Right lobe of liver (tissue), 6 donors: ENCODE data around the gene ANP32B. TPM values are rescaled to one million over a fixed set of nuclear protein-coding genes. Genes with fewer than 3 reads are reported as not detected.

ENCODE experiments used
- ATAC-seq, 4 donors: fragments of 200-7000 bp; cut with Tn5 transposase; one replicate each; pipeline ENCODE4 v1.9.1; 2020; ENCODE audit warnings: mild to moderate bottlenecking in 4 of 4, moderate library complexity in 4 of 4
- DNase-seq, 3 donors: peaks; one replicate each; pipeline ENCODE4 v3.0.0-alpha.2; 2020
- H3K27ac ChIP-seq, 3 donors: fragments of 200-600 bp; one replicate each; pipeline ENCODE4 v1.8.0; 2022
- H3K27me3 ChIP-seq, 2 donors: fragments of 200-600 bp; one replicate each; pipeline ENCODE4 v1.8.0; 2022
- H3K36me3 ChIP-seq, 4 donors: fragments of 200-600 bp; sonication (generic) in 1 of 4; one replicate each; pipeline versions ENCODE4 v1.5.1 to v1.8.0; 2017 to 2022; ENCODE audit warnings: control low read depth in 1 of 4
- H3K4me1 ChIP-seq, 4 donors: fragments of 200-600 bp; sonication (generic) in 1 of 4; one replicate each; pipeline versions ENCODE4 v1.5.1 to v1.8.0; 2017 to 2022; ENCODE audit warnings: control low read depth in 1 of 4
- H3K4me3 ChIP-seq, 3 donors: fragments of 200-600 bp; one replicate each; pipeline ENCODE4 v1.8.0; 2022
- H3K9me3 ChIP-seq, 4 donors: fragments of 200-600 bp; sonication (generic) in 1 of 4; one replicate each; pipeline versions ENCODE4 v1.5.1 to v1.8.0; 2017 to 2022; ENCODE audit warnings: control low read depth in 1 of 4
- CTCF ChIP-seq, 4 donors: fragments of 200-600 bp in 3 of 4; fragments of 450-650 bp in 1 of 4; IDR thresholded peaks; one replicate each; pipeline versions ENCODE4 v1.5.1 to v1.8.0; 2016 to 2022; ENCODE audit warnings: antibody characterized with exemption in 4 of 4, mild to moderate bottlenecking in 2 of 4
- POLR2A ChIP-seq: fragments of 450-650 bp; IDR thresholded peaks from one replicate; pipeline ENCODE4 v1.6.1; 2017; ENCODE audit warnings: antibody characterized with exemption, mild to moderate bottlenecking
- WGBS: methylation state at CpG from one replicate; pipeline ENCODE4 v1.1.6; 2018; ENCODE audit warnings: low coverage, low lambda C conversion rate; ENCODE audit not compliant: insufficient coverage; ENCODE audit errors: missing lambda C conversion rate; 5-methylcytosine and 5-hydroxymethylcytosine counted together
- intact Hi-C, 2 donors: fragments of 100-400 bp; cut with DNase I; formaldehyde crosslinking; loops; one replicate each; pipeline versions ENCODE4 v1.11.2 to v1.14.1; 2022
- total RNA-seq, 6 experiments: library from RNA; depleted of rRNA in 2 of 6; stranded (reverse); fragments of >200 nt in 2 of 6; fragmentation: NEBNext Ultra II Directional in 3 of 6; extraction: Animal tissue kit (Norgen Biotek cat#: 25700) in 3 of 6; gene quantifications; one replicate each; pipeline versions ENCODE4 v1.1.0 to v1.2.4, GENCODE V29; 2016 to 2023
- donor health status: DM: no; HTN: yes; CAD: no.
- donor health status: DM: no; HTN: no; CAD: no.
- donor health status: DM: no; HTN: no; CAD: no.
- donor health status: DM: no; HTN: yes; CAD: no.
- donor health status: DM: no; HTN: yes; CAD: no.

The ANP32B gene
- total RNA-seq, 6 experiments from 2014 or later: 8.2 to 38.0 (median 30.6) TPM

- intact Hi-C loops: no loop called here
- H3K4me1 ChIP-seq: peaks cover 0 to 14% (median 5%) of the 10 kb centered on the region in 4 donors
- H3K36me3 ChIP-seq: no peaks in the 10 kb centered on the region
- no peak for TF ChIP-seq POLR2A
- TF ChIP-seq CTCF (IDR thresholded peaks at IDR 0.05): no peak
- no peak overlapping the region for H3K27ac ChIP-seq
- H3K9me3 ChIP-seq: no peaks in the 10 kb centered on the region
- H3K4me3 ChIP-seq: no peak overlapping the region
- DNase-seq (no peak), ATAC-seq (no peak)
- 90% methylated on average over 2 of the region's 7 CpGs for WGBS
- no peaks in the 10 kb centered on the region for H3K27me3 ChIP-seq
These were observed 71.3 kb downstream of the ANP32B start for GRCh38 chr9:98054376-98054951.

GRCh38 chr9:98056269-98057137 is 73.4 kb downstream of the ANP32B start, which contains the start of gene NANS:
NANS (plus strand) TSS chr9:98056732; CDS start chr9:98056809, 77 bp downstream.
- TF ChIP-seq CTCF (IDR thresholded peaks at IDR 0.05) (no peak), POLR2A (peak; percentile 99)
- H3K4me1 ChIP-seq: peaks cover 0 to 14% (median 5%) of the 10 kb centered on the region in 4 donors
- no peaks in the 10 kb centered on the region for H3K27me3 ChIP-seq
- H3K4me3 ChIP-seq: peak within 1 kb of the TSS; percentile 70 to 86 (median 81)
- H3K27ac ChIP-seq: peak within 1 kb of the TSS; percentile 91 to 92 (median 91)
- peak; percentile 95 to 99 (median 96) for ATAC-seq
- WGBS: 1% methylated on average over 16 of the region's 80 CpGs
- no peaks in the 10 kb centered on the region for H3K9me3 ChIP-seq
- peak; percentile 96 to 97 (median 97) for DNase-seq
- H3K36me3 ChIP-seq: peaks cover 0 to 7% (median under 1%) of the 10 kb centered on the region in 4 donors
- intact Hi-C loops: no loop called here

GRCh38 chr9:98057138-98057799 is 74.1 kb downstream of the ANP32B start:
- 3% methylated on average over 14 of the region's 14 CpGs for WGBS
- no peaks in the 10 kb centered on the region for H3K27me3 ChIP-seq
- peak overlapping the region; percentile 91 to 92 (median 91) for H3K27ac ChIP-seq
- H3K9me3 ChIP-seq: no peaks in the 10 kb centered on the region
- intact Hi-C loops: no loop called here
- DNase-seq (no peak), ATAC-seq (no peak)
- no peak for TF ChIP-seq POLR2A
- TF ChIP-seq CTCF (IDR thresholded peaks at IDR 0.05): no peak
- H3K36me3 ChIP-seq: peaks cover 0 to 8% (median 5%) of the 10 kb centered on the region in 4 donors
- peak overlapping the region; percentile 70 to 86 (median 81) for H3K4me3 ChIP-seq
- H3K4me1 ChIP-seq: peaks cover 0 to 14% (median 5%) of the 10 kb centered on the region in 4 donors

GRCh38 chr9:98062161-98062560 is 79.0 kb downstream of the ANP32B start:
- Histone ChIP-seq H3K4me1 (peaks cover 0 to 24% (median 5%) of the 10 kb centered on the region in 4 donors), H3K4me3 (no peak overlapping the region), H3K9me3 (no peaks in the 10 kb centered on the region), H3K36me3 (peaks cover 3 to 24% (median 10%) of the 10 kb centered on the region in 4 donors), H3K27me3 (no peaks in the 10 kb centered on the region), H3K27ac (no peak overlapping the region)
- no peak for TF ChIP-seq POLR2A
- TF ChIP-seq CTCF (IDR thresholded peaks at IDR 0.05): no peak
- ATAC-seq: no peak
- WGBS: 83% methylated on average over 3 of the region's 3 CpGs
- intact Hi-C loops: no loop called here
- DNase-seq: no peak
